Measurements from ENCODE around the gene KRTAP5-3.
A peak's percentile ranks its signal among the peaks of the same experiment; 100 is the strongest.
"Not testable (repeated sequence)": the region's sequence is repeated elsewhere in the genome, so short reads cannot be mapped to it uniquely, and the experiment has no call there.

The KRTAP5-3 gene

GRCh38 chr11:1607901-1608300 is 362 bp downstream of the KRTAP5-3 start:
- not testable (repeated sequence) for DNase-seq

GRCh38 chr11:1607156-1607845 is 962 bp downstream of the KRTAP5-3 start:
- not testable (repeated sequence) for DNase-seq

- DNase-seq, result not testable (repeated sequence)
These were observed 2.3 kb downstream of the KRTAP5-3 start for GRCh38 chr11:1605923-1606322.

- no peak for DNase-seq
These were observed 3.6 kb downstream of the KRTAP5-3 start for GRCh38 chr11:1604711-1605110.

- no peak for DNase-seq
These were observed 4.1 kb downstream of the KRTAP5-3 start for GRCh38 chr11:1604181-1604580.

- DNase-seq, result no peak
These were observed 4.6 kb downstream of the KRTAP5-3 start for GRCh38 chr11:1603629-1604028.

- not testable (repeated sequence) for DNase-seq
These were observed 6.6 kb downstream of the KRTAP5-3 start for GRCh38 chr11:1601663-1602062.

- no peak for DNase-seq
These were observed 7.6 kb downstream of the KRTAP5-3 start for GRCh38 chr11:1600626-1601025.

GRCh38 chr11:1598816-1599215 is 9.4 kb downstream of the KRTAP5-3 start:
- DNase-seq, result no peak

- DNase-seq, result not testable (repeated sequence)
These were observed 9.9 kb downstream of the KRTAP5-3 start for GRCh38 chr11:1598406-1598805.

- DNase-seq, result no peak
These were observed 10.3 kb downstream of the KRTAP5-3 start, which contains the start of gene KRTAP5-2 for GRCh38 chr11:1597994-1598380. TSS of gene KRTAP5-2 (minus strand) at chr11:1598294. CDS start at chr11:1598250, 44 bp downstream.

GRCh38 chr11:1597331-1597993 is 10.8 kb downstream of the KRTAP5-3 start:
- no peak for DNase-seq

- not testable (repeated sequence) for DNase-seq
These were observed 11.6 kb downstream of the KRTAP5-3 start for GRCh38 chr11:1596576-1597121.

GRCh38 chr11:1595994-1596575 is 12.2 kb downstream of the KRTAP5-3 start:
- DNase-seq, result not testable (repeated sequence)

- no peak for DNase-seq
These were observed 15.6 kb downstream of the KRTAP5-3 start for GRCh38 chr11:1592628-1593027.

GRCh38 chr11:1589996-1590395 is 18.3 kb downstream of the KRTAP5-3 start:
- no peak for DNase-seq

GRCh38 chr11:1589191-1589963 is 18.9 kb downstream of the KRTAP5-3 start:
- peak; percentile 15 for DNase-seq

GRCh38 chr11:1586699-1587098 is 21.6 kb downstream of the KRTAP5-3 start:
- DNase-seq, result no peak

GRCh38 chr11:1584661-1585370 is 23.4 kb downstream of the KRTAP5-3 start, which contains the start of gene KRTAP5-1:
TSS of gene KRTAP5-1 (minus strand) at chr11:1585283. CDS start at chr11:1585249, 34 bp downstream.
- DNase-seq, result not testable (repeated sequence)

GRCh38 chr11:1582909-1583308 is 25.4 kb downstream of the KRTAP5-3 start:
- not testable (repeated sequence) for DNase-seq

- DNase-seq, result no peak
These were observed 26.3 kb downstream of the KRTAP5-3 start for GRCh38 chr11:1581976-1582375.

- DNase-seq, result no peak
These were observed 31.4 kb downstream of the KRTAP5-3 start for GRCh38 chr11:1576825-1577224.

All from GF-D8 (cell line).